HG02885 (cell line): ENCODE results near the gene TMEM9B.
A peak's percentile ranks its signal among the peaks of the same experiment; 100 is the strongest.
"Not testable (repeated sequence)": the region's sequence is repeated elsewhere in the genome, so short reads cannot be mapped to it uniquely, and the experiment has no call there.

Experiments
- ATAC-seq: cut with Tn5 transposase; IDR thresholded peaks from one replicate; pipeline ENCODE4 v1.9.1; 2021; ENCODE audit warnings: mild to moderate bottlenecking; ENCODE audit not compliant: unreplicated experiment, poor library complexity

TMEM9B gene

GRCh38 chr11:8979365-8979764 is 15.1 kb upstream of the TMEM9B start:
- not testable (repeated sequence) for ATAC-seq

- no peak for ATAC-seq
Observed at GRCh38 chr11:8973121-8973520, 8.9 kb upstream of the TMEM9B start.

DNA sequence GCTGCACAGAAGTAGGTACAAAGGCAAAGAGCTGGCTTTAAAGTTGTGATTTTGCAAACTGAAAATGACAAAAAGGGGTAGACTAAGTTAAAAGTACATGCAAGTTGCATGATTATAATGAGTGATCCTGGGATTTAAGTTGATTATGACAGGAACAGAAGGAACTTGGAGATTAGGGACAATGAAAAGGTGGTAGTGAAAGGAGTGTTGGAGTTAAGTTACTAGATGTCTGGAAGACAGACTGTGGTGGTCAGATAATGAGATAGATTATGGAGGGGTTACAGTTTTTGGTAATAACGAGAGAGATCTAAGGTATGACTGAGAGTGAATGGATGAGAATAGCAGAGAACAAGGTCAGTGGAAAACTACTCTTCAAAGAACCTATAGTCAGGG is 7.7 kb upstream of the TMEM9B start:
- ATAC-seq = no peak

GRCh38 chr11:8971196-8971923 is 7.1 kb upstream of the TMEM9B start:
- ATAC-seq = no peak

DNA sequence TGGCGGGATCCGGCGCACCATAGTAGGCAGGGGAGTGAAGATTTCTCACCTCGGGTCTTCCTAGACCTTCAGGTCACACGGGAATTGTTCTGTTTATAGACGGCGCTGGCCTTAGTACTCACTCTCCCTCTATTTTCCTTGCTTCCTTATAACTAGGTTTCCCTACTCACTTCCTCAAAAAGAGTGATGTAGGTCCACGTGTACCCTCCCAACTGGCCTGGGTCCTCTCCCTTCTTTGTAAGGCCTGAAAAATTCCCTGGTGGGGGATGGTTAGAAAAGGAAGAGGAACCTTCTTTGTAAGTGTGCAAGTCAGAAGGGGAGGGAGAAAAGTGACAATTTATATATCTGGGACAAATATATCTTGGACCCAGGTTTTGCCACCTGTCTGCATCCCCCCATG is 2.9 kb upstream of the TMEM9B start:
- no peak for ATAC-seq

DNA sequence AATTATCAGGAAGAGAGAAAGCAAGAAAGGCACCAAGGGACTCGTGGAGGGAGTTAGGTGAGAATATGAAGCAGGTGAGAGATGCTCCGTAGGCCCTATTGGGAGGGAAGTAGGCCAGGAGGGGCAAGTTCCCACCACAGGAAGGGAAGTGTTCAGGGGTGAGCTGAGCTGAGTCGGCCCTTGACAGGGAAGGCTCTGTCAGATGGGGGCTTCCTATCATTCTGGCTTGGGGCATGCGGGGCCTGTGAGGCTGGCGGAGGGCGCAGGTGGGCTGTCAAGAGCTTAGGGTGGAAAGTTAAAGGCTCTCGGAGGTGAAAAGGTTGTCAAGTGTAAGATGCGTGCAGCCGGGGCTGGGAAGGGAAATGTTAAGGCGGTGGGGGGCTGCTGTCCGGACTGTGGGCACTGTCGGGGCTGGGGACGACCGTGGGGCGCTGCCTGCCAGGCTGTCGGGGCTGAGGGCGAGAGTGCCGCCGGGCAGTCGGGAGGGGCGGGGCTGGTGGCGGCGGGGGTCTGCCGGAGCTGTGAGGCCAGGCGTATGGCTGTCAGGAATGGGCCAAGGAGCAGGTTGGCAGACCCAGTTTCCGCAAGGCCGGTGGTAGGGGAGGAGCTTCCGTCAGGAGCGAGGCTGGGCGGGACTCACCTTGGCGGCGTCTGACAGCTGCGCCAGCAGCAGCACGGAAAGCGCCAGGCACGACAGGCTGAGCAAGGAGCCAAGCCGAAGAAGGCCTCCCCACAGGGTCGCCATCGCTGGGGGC is 496 bp downstream of the TMEM9B start:
- peak; percentile 69 for ATAC-seq

GRCh38 chr11:8962841-8963240 is 1.4 kb downstream of the TMEM9B start:
- no peak for ATAC-seq

DNA sequence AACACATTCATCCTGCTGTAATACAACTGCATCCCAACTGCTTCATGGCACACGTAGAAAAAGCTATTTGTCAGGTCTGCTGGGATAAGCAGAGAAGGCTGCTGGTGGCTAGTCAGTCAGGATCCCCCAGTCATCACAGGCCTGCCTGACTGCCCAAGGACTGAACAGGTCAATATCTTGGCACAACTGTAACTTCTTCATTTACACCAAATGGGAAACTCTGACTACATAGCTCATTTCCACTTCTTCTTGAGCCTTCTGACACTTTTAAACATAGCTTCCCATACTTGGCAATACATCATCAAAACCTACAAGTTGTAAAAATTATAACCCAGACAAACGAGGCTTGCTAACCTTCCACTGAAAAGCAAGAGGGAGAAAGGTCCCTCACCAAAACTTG is 2.8 kb downstream of the TMEM9B start:
- no peak for ATAC-seq

- ATAC-seq = peak; percentile 51
Observed at GRCh38 chr11:8959546-8960166, 4.6 kb downstream of the TMEM9B start.

DNA sequence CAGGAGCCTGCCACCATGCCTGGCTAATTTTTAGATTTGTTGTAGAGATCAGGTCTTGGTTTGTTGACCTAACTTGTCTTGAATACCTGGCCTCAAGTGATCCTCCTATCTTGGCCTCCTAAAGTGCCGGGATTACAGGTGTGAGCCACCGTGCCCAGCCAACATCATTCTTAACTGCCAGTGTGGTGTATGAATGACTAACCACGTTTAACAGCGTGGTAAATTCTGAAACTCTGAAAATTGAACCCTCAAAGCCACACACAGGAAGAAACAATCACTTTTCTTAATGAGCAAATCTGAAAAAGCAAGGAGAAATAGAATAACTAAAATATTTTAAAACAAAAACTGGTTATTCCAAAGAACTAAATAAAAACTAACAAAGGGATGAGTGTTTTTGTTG is 7.4 kb downstream of the TMEM9B start:
- no peak for ATAC-seq

GRCh38 chr11:8948886-8949285 is 15.4 kb downstream of the TMEM9B start:
- ATAC-seq = no peak

DNA sequence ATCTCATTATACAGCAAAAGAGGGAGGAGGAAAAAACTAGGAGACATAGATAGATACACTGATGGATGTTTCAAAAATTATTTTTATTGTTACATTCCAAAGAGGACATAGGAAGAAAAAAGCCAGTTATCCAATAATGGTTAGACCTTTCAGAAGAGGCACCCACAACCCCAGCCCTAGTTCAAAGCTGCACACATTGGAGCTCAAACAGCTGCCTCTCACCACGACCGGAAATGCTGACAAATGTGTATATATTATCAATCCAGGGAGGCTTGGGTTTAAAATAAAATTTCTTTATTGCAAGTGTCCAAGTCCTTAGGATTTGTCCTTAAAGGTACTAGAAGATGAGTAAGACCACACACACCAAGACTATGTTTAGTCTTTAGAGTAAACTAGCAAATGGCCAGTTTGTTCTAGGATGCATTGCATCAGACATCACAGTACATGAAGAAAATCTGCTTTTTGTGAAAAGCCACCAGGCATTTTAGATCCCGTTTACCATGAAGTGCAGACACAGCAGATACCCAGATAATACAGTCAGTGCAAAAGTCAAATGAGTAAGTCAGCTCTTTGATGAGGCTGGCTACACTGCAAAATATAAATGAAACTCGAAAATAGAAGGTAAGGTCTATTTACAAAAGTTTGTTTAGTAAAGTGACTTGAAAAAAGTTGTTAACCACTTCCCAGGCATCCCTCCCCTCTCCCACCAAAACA is 16.9 kb downstream of the TMEM9B start:
- no peak for ATAC-seq

DNA sequence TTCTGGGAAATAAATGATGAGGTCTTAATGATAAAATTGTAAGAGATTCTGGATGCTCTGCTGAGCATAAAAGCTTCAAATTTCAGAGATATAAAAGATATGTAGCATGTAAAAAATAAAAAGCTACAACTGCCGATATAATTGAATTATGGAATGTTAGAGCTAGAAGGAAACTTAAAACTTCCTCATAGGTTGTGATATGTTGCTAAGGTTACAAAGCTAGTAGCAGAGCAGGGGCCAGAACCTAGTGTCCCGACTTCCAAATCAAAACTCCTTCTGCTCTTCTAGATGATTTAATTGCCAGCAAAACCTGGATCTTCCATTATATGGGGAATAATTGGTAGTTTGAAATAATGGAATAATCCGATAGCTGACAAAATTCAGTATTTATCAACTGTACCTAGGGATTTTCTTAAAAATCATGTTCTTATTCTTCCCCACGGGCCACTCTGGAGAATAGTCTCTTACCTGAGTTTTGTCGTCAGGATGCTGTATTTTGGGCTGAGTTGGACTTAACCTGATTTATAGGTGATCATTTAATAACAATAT is 21.6 kb downstream of the TMEM9B start, which contains the start of gene ASCL3:
Gene ASCL3 (minus strand): TSS at position 499 of the 549 bp plus-strand sequence. CDS start 4,855 bp downstream, outside the sequence.
- no peak for ATAC-seq

- ATAC-seq = no peak
Observed at GRCh38 chr11:8941341-8942103, 22.7 kb downstream of the TMEM9B start.

GRCh38 chr11:8937659-8938058 is 26.6 kb downstream of the TMEM9B start:
- peak; percentile 5 for ATAC-seq

- ATAC-seq = peak; percentile 91
Observed at GRCh38 chr11:8937159-8937558, 27.1 kb downstream of the TMEM9B start.

DNA sequence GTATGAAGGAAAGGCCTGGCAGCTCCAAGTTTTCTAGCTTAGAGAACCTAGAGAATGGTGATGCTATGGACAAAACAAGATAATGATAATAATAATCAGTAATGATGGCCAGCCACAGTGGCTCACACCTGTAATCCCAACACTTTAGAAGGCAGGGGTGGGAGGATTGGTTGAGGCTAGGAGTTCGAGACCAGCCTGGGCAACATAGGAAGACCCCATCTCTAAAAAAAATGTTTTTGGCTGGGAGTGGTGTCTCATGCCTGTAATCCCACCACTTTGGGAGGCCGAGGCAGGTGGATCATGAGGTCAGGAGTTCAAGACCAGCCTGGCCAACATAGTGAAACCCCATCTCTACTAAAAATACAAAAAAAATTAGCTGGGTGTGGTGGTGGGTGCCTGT is 28.5 kb downstream of the TMEM9B start:
- ATAC-seq = not testable (repeated sequence)

DNA sequence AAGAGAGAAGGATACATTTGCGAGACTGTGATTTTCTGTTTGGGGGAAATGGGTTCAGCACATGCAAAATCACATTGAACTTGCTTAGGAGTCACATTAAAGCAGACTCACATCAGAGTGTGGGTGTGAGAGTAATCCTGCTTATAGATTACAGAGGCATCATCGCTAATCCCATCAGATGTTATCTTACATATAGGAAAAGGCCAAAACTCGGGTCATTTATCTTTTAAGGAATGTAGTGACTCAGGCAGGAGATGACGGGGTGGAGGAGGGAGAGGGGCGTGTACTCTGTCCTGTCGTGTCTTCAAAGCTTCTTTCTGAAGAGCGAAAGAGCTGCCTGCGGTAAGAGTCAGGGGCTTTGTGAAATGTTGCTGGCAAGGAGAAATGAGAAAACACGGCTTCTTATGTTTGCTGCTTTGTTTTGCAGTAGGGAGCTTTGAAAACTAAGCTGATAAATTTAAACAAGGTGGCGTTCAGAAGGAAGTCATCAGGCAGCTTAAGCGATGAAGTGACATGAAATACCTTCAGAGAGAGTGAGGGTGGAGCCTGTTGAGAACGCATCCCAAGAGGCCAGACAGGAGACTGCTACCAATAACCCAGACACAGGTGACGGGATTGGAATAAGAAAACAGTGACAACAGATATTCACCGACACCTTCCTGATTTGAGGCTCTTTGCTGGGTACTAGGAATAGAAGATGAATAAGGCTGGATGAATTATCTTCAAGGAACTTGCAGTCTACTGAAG is 29.3 kb downstream of the TMEM9B start:
- ATAC-seq = no peak

- no peak for ATAC-seq
Observed at GRCh38 chr11:8933931-8934330, 30.3 kb downstream of the TMEM9B start.
